Parathyroid adenoma (tissue), 2 donors: Measurements from ENCODE around the gene TRIM5.

ENCODE experiments used
- H2AFZ ChIP-seq: fragments of 300-600 bp; sonication (generic); one replicate; pipeline ENCODE4 v1.7.0; 2017; ENCODE audit warnings: antibody characterized with exemption, mild to moderate bottlenecking
- H3K27ac ChIP-seq: fragments of 300-600 bp; sonication (generic); one replicate; pipeline ENCODE4 v1.7.0; 2017
- H3K27me3 ChIP-seq: fragments of 300-600 bp; sonication (generic); one replicate; pipeline ENCODE4 v1.7.0; 2017; ENCODE audit warnings: low read length; ENCODE audit not compliant: control insufficient read depth, insufficient read depth
- H3K36me3 ChIP-seq: fragments of 300-600 bp; sonication (generic); one replicate; pipeline ENCODE4 v1.7.0; 2017; ENCODE audit warnings: low read length; ENCODE audit not compliant: control insufficient read depth, insufficient read depth
- H3K4me1 ChIP-seq: fragments of 300-600 bp; sonication (generic); one replicate; pipeline ENCODE4 v1.7.0; 2017; ENCODE audit warnings: control low read depth
- H3K4me2 ChIP-seq: fragments of 300-600 bp; sonication (generic); one replicate; pipeline ENCODE4 v1.7.0; 2017; ENCODE audit warnings: low read length
- H3K4me3 ChIP-seq: fragments of 300-600 bp; sonication (generic); one replicate; pipeline ENCODE4 v1.7.0; 2017; ENCODE audit warnings: low read depth, low read length
- H3K79me2 ChIP-seq: fragments of 300-600 bp; sonication (generic); one replicate; pipeline ENCODE4 v1.7.0; 2017; ENCODE audit warnings: control low read depth
- H3K9ac ChIP-seq: fragments of 300-600 bp; sonication (generic); one replicate; pipeline ENCODE4 v1.7.0; 2017; ENCODE audit warnings: mild to moderate bottlenecking
- H3K9me3 ChIP-seq: fragments of 300-600 bp; sonication (generic); one replicate; pipeline ENCODE4 v1.7.0; 2017; ENCODE audit warnings: low read length; ENCODE audit not compliant: control insufficient read depth
- CTCF ChIP-seq: fragments of 300-600 bp; sonication (generic); IDR thresholded peaks from one replicate; pipeline ENCODE4 v1.7.0; 2017; ENCODE audit warnings: antibody characterized with exemption, mild to moderate bottlenecking
- donor health status: primary hyperparathyroidism.

The TRIM5 gene

GRCh38 chr11:5621580-5621979, 63.3 kb downstream of the TRIM5 start:
- H2AFZ ChIP-seq, result no peak overlapping the region
- H3K79me2 ChIP-seq, result no peaks in the 10 kb centered on the region
- H3K9ac ChIP-seq, result no peak overlapping the region
- no peaks in the 10 kb centered on the region for H3K36me3 ChIP-seq
- TF ChIP-seq CTCF, result no peak
- H3K4me2 ChIP-seq, result no peak overlapping the region
- no peaks in the 10 kb centered on the region for H3K9me3 ChIP-seq
- H3K27me3 ChIP-seq, result no peaks in the 10 kb centered on the region
- H3K27ac ChIP-seq, result no peak overlapping the region
- no peaks in the 10 kb centered on the region for H3K4me1 ChIP-seq
- H3K4me3 ChIP-seq, result no peak overlapping the region

GRCh38 chr11:5620651-5621521, 64.0 kb downstream of the TRIM5 start:
- Histone ChIP-seq H3K36me3 (no peaks in the 10 kb centered on the region), H3K4me2 (no peak overlapping the region), H3K79me2 (no peaks in the 10 kb centered on the region), H3K4me1 (no peaks in the 10 kb centered on the region), H3K27ac (no peak overlapping the region), H3K9ac (no peak overlapping the region), H3K4me3 (no peak overlapping the region), H3K9me3 (no peaks in the 10 kb centered on the region), H3K27me3 (no peaks in the 10 kb centered on the region), H2AFZ (no peak overlapping the region)
- TF ChIP-seq CTCF, result no peak

GRCh38 chr11:5618807-5619206, 66.1 kb downstream of the TRIM5 start:
- no peaks in the 10 kb centered on the region for H3K27me3 ChIP-seq
- H2AFZ ChIP-seq, result no peak overlapping the region
- H3K4me3 ChIP-seq, result no peak overlapping the region
- no peaks in the 10 kb centered on the region for H3K79me2 ChIP-seq
- H3K4me1 ChIP-seq, result no peaks in the 10 kb centered on the region
- no peak for TF ChIP-seq CTCF
- H3K4me2 ChIP-seq, result no peak overlapping the region
- H3K36me3 ChIP-seq, result no peaks in the 10 kb centered on the region
- no peak overlapping the region for H3K27ac ChIP-seq
- no peak overlapping the region for H3K9ac ChIP-seq
- no peaks in the 10 kb centered on the region for H3K9me3 ChIP-seq
